HG03460 (cell line): Measurements from ENCODE around the gene LPAR2.
"Not testable (repeated sequence)": the region's sequence is repeated elsewhere in the genome, so short reads cannot be mapped to it uniquely, and the experiment has no call there.

ENCODE experiments used
- ATAC-seq: cut with Tn5 transposase; IDR thresholded peaks from one replicate; pipeline ENCODE4 v1.9.1; 2021; ENCODE audit not compliant: unreplicated experiment

The LPAR2 gene

DNA sequence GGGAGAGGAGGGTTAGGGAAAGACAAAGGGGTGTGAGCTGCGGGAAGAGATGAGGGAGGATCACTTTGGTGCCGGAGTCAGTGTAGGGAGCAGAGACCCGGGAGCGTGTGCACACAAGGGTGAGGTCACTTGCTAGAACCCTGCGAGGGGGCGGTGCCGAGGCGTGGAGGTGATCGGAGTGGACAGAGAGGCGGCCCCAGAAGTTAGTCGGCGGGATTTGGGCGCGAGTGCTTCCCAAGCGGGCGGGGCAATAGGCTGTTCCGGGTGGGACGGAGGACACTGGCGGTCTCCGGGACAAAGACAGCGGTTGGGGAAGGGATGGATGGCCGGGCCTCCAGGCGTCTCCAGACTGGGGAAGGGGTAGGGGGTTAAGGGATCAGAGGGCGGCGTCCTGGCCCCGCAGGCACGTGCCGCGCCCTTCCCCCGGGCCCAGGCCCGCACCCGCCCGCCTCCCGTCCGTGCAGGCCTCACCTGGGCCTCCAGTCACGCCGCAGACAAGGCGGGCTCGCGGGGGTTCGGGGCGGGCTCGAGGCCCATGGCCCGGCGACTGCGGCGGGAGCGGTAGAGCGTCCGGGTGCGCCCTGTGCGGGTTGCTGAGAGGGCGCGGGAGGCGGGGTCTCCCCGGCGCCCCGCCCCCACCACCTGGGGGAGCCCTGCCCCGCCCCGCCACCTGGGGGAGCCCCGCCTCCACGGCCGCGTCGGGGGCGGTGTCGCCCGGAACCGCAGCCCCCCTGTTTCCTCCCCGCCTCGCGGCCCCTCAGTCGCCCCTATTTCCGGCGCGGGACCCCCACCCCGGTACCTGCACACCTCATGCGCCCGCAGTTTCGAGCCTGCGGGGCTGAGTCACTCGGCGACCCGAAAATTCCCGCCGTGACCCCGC, at the start of gene LPAR2:
Gene LPAR2 (minus strand): TSS at position 600 of the 880 bp plus-strand sequence. CDS start 945 bp downstream, outside the sequence.
- ATAC-seq: peak; percentile 59

DNA sequence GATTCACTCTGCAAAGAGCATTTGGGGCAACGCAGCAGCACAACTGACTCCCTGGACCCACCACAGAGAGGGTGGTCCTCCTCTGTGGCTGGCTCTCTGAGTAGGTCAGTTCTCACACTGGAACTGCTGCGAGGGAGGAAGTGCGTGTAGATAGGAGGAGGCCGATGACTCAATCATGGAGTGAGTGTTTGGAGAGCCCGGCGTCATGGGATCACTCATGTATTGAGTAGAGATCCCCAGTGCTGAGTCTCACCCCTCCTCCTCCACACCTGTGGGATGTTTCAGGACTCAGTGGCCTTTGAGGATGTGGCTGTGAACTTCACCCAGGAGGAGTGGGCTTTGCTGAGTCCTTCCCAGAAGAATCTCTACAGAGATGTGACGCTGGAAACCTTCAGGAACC, 49.6 kb upstream of the LPAR2 start:
- ATAC-seq: no peak

DNA sequence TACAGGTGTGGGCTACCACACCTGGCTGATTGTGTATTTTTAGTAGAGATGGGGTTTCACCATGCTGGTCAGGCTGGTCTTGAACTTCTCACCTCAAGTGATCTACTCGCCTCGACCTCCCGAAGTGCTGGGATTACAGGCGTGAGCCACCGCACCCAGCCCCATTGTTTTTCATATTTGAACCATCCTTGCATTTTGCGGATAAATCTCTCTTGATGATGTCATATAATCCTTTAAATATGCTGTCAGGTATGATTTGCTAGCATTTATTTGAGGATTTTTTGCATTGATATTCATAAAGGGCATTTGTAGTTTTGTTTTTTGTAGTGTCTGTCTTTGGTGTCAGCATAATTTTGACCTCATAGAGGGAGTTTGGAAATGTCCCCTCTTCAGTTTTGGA, 46.3 kb upstream of the LPAR2 start:
- ATAC-seq: no peak

DNA sequence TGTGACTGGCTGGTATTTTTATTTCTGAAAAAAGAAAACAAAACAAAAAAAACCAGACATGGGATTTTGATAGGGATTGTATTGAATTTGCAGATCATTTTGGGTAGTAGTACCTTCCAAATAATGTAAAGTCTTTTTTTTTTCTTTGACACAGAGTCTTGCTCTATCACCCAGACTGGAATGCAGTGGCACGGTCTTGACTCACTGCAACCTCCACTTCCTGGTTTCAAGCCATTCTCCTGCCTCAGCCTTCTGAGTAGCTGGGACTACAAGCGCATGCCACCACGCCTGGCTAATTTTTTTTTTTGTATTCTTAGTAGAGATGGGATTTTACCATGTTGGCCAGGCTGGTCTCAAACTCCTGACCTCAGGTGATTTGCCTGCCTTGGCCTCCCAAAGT, 44.8 kb upstream of the LPAR2 start:
- no peak for ATAC-seq

DNA sequence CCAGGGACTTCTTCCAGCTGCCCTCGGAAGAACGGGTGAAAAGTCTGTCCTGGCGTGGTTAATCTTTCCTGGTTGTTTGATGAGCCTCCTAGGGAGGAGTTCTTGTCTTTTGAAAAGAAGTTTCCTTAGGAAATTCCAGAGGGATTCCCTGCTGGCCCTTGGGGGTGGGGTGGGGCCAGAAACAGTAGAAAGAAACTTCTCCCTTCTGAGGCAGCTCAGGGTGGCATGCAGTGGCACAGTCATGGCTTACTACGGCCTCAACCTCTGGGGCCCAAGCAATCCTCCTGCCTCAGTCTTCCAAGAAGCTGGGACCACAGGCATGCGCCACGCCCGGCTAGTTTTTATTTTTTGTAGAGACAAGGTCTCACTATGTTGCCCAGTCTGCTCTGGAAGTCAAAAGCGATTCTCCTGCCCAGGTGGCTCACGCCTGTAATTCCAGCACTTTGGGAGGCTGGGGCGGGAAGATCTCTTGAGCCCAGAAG, 42.1 kb upstream of the LPAR2 start:
- no peak for ATAC-seq

DNA sequence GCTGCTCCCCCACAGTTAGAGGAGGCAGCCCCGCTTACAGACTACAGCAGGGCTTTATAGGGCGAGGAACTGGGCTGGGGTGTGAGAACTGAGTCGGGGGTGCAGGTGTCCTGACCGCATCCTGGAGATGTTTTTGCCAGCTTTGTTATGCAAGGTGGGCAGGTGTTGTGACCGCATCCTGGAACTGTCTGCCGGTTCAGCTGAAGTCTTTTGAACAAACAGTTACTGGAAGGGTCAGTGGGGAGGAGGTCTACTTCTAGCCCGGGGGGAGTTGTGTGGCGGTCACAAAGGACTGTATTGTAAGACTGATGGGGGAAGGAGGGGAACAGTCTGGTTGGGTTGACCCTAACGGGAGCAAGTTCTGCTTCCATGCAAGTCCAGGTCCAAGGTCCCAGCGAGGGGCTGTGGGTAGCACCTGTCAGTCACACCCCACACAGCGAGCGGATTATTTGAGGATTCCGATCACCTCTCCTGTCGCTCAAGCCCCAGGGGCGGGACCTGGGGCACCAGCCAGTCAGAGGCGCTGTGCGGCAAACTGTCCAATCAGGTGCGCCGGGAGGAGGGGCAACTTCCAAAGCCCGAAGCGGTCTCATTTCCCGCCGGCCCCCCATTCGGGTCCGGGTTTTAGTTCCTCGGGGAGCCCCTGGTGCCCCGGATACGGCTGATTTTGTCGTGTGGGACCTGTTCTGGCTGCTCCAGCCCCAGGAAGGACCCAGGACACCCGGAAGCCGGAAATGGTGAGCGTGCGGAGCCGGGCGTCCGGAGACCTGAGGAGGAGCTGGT, 40.4 kb upstream of the LPAR2 start, which contains the start of gene ZNF101:
Gene ZNF101 (plus strand): TSS at position 610 of the 783 bp plus-strand sequence. CDS start 125 bp downstream, at position 735.
- ATAC-seq: peak; percentile 55

DNA sequence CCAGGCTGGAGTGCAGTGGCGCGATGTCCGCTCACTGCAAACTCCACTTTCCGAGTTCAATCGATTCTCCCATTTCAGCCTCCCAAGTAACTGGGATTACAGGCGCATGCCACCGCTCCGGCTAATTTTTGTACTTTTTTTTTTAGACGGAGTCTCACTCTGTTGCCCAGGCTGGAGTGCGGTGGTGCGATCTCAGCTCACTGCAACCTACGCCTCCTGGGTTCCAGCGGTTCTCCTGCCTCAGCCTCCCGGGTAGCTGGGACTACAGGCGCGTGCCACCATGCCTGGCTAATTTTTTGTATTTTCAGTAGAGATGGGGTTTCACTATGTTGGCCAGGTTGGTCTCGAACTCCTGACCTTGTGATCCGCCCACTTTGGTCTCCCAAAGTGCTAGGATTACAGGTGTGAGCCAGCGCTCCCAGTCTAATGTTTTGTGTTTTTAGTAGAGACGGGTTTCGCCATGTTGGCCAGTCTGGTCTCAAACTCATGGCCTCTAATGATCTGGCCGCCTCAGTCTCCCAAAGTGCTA, 37.5 kb upstream of the LPAR2 start:
- not testable (repeated sequence) for ATAC-seq

DNA sequence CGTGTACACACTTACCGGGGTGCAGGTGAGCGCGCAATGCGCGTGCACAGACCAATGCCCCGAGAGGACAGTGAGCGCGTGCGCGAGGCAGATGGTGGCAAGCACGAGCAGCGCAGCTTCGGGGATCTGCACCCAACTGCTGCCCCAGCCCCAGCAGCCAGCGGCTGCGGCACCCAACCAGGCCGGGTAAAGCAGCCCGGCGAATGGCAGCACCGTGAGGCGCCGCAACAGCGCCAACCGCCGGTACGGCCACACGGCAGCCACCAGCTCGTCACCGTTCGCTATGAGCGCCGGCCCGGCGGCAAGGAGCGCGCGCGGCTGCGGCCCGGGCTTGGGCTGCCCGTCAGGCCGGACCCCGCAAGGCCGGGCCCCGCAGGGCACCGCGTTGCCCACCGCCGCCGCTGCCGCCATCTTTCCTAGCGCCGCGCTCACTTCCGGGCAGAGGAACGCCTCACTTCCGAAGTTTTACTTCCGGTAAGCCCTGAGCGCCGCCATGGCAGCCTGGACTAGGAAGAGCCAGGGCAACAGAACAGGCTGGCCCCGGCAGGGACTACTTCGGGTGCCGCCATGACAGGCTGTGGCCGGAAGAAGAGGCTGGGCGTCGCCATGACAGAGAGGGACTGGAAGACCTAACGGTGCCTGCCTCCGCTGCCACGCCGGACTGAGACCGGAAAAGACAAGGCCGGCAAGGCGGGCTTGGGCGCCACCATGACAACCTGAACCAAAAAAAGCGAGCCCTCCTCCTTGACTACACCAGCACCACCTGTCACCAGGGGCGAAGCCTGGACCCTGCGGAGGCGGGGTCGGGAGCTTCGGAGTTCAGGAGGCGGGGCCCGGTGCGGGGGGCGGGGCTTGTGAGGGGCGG, 35.5 kb upstream of the LPAR2 start, which contains the start of gene ATP13A1:
Gene ATP13A1 (minus strand): TSS at position 421 of the 865 bp plus-strand sequence. CDS start 10 bp downstream, at position 411.
- ATAC-seq: peak; percentile 59

DNA sequence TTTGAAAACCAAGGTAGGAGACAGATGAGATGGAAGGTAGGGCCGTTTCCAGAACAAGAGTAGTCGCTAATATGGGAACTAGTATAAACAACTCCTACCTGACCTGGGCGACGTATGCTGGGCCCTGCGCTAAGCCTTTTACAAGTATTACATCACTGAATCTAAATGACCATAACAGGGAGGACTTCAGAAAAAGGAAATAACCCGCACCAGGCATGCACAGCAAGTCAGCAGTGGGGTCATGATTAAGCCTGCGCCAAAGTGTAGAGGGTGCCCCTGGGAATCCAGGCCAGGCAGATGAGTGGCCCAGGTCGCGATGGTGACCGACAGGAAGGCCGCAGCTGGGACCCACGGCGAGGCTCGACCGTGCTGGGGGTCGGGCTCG, 34.8 kb upstream of the LPAR2 start:
- ATAC-seq: no peak

DNA sequence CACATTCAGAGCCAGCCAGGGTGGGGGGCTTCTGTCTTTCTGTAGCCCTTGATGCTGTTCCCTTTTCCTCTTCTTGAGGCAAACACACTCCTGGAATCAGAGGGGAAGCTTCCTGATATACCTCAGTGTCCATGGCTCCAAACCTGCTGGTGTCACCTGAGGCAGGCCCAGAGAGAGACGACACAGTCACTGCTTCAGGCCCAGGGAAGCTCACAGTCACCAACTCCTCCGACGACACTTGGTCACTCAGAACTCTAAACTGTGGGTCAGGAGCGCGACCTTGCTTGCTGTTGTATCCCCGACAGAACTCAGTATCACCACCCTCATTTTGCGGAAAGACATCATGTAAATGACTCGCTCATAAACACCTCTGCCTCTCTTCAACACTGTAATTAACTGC, 34.3 kb upstream of the LPAR2 start:
- no peak for ATAC-seq

DNA sequence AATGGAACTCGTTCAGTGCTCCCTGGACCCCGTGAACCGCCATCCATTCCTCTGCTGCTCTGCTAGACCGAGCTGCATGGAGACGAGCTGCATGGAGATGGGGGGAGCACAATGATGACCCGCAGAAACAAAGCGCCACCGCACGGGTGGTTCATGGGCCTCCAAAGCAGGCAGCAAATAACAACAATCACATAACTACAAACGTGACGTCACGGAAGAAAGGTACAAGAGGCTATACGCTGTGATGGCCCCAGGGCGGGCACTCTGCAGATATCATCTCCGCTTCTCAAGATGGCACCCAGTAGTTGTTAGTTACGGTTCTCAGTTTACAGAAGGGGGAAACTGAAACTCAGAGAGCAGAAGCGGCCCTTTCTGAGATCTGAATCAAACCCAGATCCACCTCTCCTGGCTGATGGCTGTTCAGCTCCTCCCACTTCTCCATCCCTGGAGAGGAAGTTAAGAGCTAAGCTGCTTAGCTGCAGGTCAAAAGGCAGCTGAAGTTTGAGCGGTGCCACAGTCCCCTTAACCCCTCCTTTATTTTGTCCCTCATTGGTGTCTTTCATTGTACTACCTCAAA, 33.7 kb upstream of the LPAR2 start:
- no peak for ATAC-seq

DNA sequence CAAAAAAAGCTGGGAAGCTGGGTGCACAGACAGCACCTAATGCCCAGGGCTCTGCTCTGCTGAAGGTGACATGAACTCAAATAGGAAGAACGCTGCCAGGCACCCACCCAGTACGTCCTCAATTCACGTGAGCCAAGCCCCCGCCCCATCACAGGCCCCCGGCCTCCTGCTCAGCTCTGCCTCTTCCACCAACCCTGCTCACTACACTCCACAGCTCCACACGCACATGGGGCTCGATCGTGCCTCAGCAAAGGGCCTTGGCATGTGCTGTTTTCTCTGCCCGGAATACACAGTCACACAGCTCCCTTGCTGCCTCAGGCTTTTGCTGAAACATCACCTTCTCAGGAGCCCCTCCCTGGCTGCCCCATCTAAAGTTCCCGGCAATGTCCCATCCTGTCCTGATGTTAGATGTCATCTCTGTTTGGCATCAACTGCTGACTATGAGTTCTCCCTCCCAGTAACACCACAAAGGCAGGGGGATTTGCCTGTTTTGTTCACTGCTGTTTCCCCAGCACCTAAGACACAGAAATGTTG, 33.2 kb upstream of the LPAR2 start:
- no peak for ATAC-seq

DNA sequence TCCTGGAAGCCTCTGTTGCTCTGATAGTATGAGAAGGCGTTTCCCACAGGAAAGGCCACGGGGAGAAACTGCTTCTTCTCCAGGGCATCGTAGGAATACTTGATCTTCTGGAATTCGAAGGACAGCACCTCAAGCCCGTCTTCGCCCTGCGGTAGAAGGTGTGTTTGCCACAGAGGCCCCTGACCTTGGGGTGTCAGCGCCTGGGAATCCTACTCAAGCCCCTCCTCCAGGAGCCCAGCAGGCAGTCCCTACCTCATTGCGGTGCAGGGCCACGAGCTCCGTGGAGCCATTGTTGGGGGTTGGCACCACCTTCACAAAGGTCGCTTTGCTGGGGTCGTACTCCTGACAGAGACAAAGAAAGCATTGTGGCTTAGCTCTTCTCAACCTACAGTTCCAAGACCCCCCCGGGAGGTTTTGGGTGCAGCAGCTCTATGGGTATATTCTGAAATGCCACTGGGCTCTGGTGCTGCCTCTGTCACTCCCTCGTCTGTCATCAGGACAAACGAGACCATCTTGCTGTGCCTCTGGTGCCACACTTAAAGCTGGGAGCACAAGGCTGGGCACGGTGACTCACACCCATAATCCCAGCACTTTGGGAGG, 31.7 kb upstream of the LPAR2 start:
- ATAC-seq: no peak

DNA sequence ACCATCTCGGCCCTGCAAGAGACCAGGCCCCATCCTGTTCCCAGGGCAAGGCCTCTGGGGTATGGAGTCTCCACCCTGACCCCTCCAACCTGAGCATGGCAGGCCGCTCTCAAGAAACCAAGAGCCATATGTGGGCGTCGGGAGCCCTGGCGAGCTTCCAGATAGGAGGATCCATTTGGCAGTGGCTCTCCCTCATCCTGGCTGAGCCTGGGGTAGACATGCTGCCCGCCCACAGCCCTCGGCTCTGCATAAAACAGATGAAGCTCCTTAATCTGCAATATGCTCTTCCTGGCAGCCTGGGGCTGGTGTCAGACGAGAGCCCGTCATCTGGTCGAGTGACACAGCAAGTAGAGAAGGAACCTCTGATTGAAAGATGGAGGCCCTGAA, 29.4 kb upstream of the LPAR2 start:
- no peak for ATAC-seq

DNA sequence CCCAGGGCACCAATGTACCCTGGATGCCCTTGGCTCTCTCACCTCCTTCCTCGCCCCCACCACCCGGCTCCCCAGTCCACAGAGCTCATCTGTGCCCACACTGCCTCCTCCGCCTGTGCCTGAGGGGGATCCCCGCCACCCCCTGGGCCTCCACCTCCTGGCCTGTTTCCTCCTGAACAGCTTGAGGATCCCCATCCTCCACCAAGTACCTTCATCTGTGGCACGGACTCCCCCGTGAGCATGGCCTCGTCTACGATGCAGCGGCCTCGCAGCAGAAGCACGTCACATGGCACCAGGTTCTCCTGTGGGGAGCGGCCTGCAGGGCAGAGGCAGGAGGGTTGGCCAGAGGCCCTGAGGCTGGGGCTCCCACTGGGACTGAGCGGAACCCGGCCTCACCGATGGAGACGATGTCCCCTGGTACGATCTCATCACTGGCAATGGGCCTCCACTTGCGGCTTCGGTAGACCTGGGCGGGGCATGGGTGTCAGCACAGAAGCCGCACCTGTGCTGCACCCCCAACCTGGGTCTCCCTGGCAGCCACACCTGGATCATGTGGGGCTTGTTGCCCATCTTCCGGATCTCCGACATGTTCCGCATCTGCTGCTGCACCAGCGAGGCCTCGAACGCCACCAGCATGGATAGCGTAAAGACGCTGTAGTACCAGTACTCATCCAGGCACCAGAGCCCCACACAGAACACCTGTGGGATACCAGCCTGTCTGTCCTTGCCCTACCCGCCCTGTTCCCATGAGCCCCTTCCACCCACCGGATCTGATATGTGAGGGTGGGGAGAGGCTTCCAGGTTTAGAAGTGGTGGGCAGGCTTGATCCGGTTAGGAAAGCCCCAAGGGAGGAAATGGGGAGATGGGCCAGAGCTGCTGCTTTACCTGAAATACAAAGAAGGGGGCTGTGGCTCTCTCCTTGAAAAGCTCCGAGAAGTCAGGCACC, 28.7 kb upstream of the LPAR2 start:
- no peak for ATAC-seq

DNA sequence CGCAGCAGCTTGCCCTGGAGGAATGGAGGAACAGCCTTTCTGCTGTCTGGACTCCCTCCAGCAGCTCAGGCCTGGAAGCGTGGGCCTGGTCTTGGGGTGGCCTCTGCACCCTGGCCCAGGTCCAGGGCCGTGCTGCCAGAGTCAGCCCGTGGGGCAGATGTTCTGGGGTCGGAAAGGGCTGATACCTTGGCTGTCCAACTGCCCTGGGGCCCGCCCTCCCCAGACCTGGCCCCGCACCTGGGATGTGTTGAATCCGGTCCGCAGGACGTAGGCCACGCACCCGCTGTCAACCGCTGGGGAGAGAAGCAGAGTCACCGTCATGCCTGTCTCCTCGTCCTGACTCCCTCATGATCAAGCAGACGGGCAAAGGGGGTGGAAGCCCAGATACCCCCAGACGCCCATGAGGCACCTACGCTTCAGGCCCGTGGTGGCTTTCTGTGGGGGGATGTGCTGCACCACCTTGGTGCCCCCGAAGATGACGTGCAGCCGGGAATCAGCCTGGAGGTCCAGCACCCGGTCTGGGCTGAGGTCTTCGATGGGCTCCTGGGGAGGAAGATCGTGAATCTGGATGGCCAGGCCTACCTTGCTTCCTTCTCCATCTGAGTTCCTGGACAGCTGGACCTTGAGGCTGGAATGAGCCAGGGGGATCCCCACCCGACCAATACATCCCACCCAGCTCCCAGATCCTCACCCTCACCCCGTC, 27.8 kb upstream of the LPAR2 start:
- no peak for ATAC-seq

DNA sequence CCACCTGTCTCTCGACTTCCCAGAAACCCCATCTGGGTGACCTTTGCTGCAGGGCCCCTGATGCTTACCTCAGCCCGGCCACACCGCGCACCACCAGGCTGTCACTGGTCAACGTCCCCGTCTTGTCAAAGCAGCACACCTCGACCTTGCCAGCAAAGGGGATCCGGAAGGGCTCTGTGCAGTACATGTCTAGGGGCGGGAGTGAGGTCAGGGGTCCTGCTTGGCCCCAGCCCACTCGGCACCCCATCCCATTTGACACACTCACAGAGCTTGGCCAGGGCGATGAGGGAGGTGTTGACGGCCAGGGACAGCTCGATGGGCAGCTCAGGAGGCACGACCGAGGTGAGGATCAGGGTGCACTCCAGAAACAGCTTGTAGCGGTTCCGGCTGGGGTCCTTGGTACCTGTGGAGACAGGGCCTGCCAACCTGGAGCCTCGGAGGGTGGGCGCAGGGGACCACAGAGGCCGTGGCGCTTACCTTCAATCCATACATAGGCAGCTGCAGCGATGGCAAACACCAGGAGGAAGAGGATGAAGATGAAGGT, 27.1 kb upstream of the LPAR2 start:
- no peak for ATAC-seq
